Astrocyte (in vitro differentiated cells and primary cell): Measurements from ENCODE around the gene RAC2. TPM values are rescaled to one million over a fixed set of nuclear protein-coding genes. Genes with fewer than 3 reads are reported as not detected.

Experiments used
- DNase-seq: peaks from one replicate; pipeline ENCODE4 v3.0.0-alpha.2; 2010; ENCODE audit warnings: low read depth
- FAIRE-seq: peaks from 2 replicates; lab custom pipeline; 2011; peaks lifted over from hg19 to GRCh38; lab: Jason Lieb, UNC
- H2AFZ ChIP-seq: 2 replicates; pipeline ENCODE4 v1.6.0; 2012; ENCODE audit warnings: low read depth, low read length, inconsistent platforms
- H3K27ac ChIP-seq: 2 replicates; pipeline ENCODE4 v1.5.1; 2011; ENCODE audit warnings: low read depth, low read length, inconsistent platforms
- H3K27me3 ChIP-seq: 2 replicates; pipeline ENCODE4 v1.6.0; 2011; ENCODE audit warnings: low read length, inconsistent platforms; ENCODE audit not compliant: insufficient read depth
- H3K36me3 ChIP-seq: 2 replicates; pipeline ENCODE4 v1.5.1; 2011; ENCODE audit warnings: low read length, inconsistent platforms; ENCODE audit not compliant: insufficient read depth
- H3K4me1 ChIP-seq: 2 replicates; pipeline ENCODE4 v1.5.1; 2011; ENCODE audit warnings: low read length, inconsistent platforms; ENCODE audit not compliant: insufficient read depth
- H3K4me2 ChIP-seq: 2 replicates; pipeline ENCODE4 v1.6.0; 2012; ENCODE audit warnings: low read length, inconsistent platforms
- H3K4me3 ChIP-seq: 2 replicates; pipeline ENCODE4 v1.5.1; 2011; ENCODE audit warnings: low read depth, mild to moderate bottlenecking, low read length, inconsistent platforms; ENCODE audit not compliant: insufficient read depth
- H3K79me2 ChIP-seq: 2 replicates; pipeline ENCODE4 v1.6.0; 2012; ENCODE audit warnings: mild to moderate bottlenecking, low read length, inconsistent platforms; ENCODE audit not compliant: insufficient read depth
- H3K9ac ChIP-seq: 2 replicates; pipeline ENCODE4 v1.6.0; 2012; ENCODE audit warnings: mild to moderate bottlenecking, low read length, inconsistent platforms
- H3K9me3 ChIP-seq: 2 replicates; pipeline ENCODE4 v1.5.1; 2012; ENCODE audit warnings: low read depth, mild to moderate bottlenecking, low read length, inconsistent platforms; ENCODE audit not compliant: insufficient read depth
- H4K20me1 ChIP-seq: 2 replicates; pipeline ENCODE4 v1.6.0; 2012; ENCODE audit warnings: low read length, inconsistent platforms; ENCODE audit not compliant: insufficient read depth
- H3K27ac Mint-ChIP-seq: one replicate; pipeline ENCODE4 v1.8.0; 2021; ENCODE audit warnings: mild to moderate bottlenecking, mixed read lengths; ENCODE audit not compliant: unreplicated experiment
- H3K27me3 Mint-ChIP-seq: one replicate; pipeline ENCODE4 v1.8.0; 2021; ENCODE audit warnings: low read depth, mixed read lengths; ENCODE audit not compliant: unreplicated experiment
- H3K36me3 Mint-ChIP-seq: one replicate; pipeline ENCODE4 v1.8.0; 2021; ENCODE audit warnings: low read depth, mixed read lengths; ENCODE audit not compliant: unreplicated experiment
- H3K4me1 Mint-ChIP-seq: one replicate; pipeline ENCODE4 v1.8.0; 2021; ENCODE audit warnings: low read depth, mixed read lengths; ENCODE audit not compliant: unreplicated experiment
- H3K4me3 Mint-ChIP-seq: one replicate; pipeline ENCODE4 v1.8.0; 2021; ENCODE audit warnings: mild to moderate bottlenecking, moderate library complexity, mixed read lengths; ENCODE audit not compliant: unreplicated experiment
- H3K9me3 Mint-ChIP-seq: one replicate; pipeline ENCODE4 v1.8.0; 2021; ENCODE audit warnings: mild to moderate bottlenecking, mixed read lengths; ENCODE audit not compliant: unreplicated experiment
- CTCF ChIP-seq: IDR thresholded peaks from 2 replicates; pipeline ENCODE4 v1.5.1; 2011; ENCODE audit warnings: low read depth, mild to moderate bottlenecking, inconsistent platforms, low read length, moderate library complexity; ENCODE audit not compliant: insufficient read depth
- EZH2 ChIP-seq: IDR thresholded peaks from 2 replicates; pipeline ENCODE4 v1.6.1; 2012; ENCODE audit warnings: mild to moderate bottlenecking, low read length, inconsistent platforms; ENCODE audit not compliant: insufficient read depth
- total RNA-seq: library from RNA; stranded (reverse); gene quantifications from 2 replicates; pipeline ENCODE4 v1.2.1, GENCODE V29; 2021

Gene RAC2
- total RNA-seq, 1 donor from 2014 or later = 0.61 TPM

GRCh38 chr22:37207981-37208380 is 36.1 kb downstream of the RAC2 start:
- H3K4me3 ChIP-seq = no peak overlapping the region
- no peak overlapping the region for H3K27ac Mint-ChIP-seq
- no peaks in the 10 kb centered on the region for H3K9me3 ChIP-seq
- no peak overlapping the region for H3K9ac ChIP-seq
- FAIRE-seq (no peak), DNase-seq (no peak)
- peaks cover 8% of the 10 kb centered on the region for H3K27me3 ChIP-seq
- TF ChIP-seq EZH2 = no peak
- no peak for TF ChIP-seq CTCF
- H3K4me1 ChIP-seq = no peaks in the 10 kb centered on the region
- no peak overlapping the region for H2AFZ ChIP-seq
- no peak overlapping the region for H3K4me2 ChIP-seq
- H3K9me3 Mint-ChIP-seq = no peaks in the 10 kb centered on the region
- H3K36me3 ChIP-seq = no peaks in the 10 kb centered on the region
- H4K20me1 ChIP-seq = no peaks in the 10 kb centered on the region
- peaks cover 2% of the 10 kb centered on the region for H3K4me1 Mint-ChIP-seq
- H3K27ac ChIP-seq = no peak overlapping the region
- no peaks in the 10 kb centered on the region for H3K79me2 ChIP-seq
- H3K27me3 Mint-ChIP-seq = peaks cover 39% of the 10 kb centered on the region
- no peaks in the 10 kb centered on the region for H3K36me3 Mint-ChIP-seq
- H3K4me3 Mint-ChIP-seq = no peak overlapping the region

- H3K27me3 Mint-ChIP-seq = peaks cover 39% of the 10 kb centered on the region
- H3K27ac Mint-ChIP-seq = no peak overlapping the region
- H3K9me3 ChIP-seq = no peaks in the 10 kb centered on the region
- FAIRE-seq (no peak), DNase-seq (no peak)
- no peaks in the 10 kb centered on the region for H3K36me3 ChIP-seq
- no peaks in the 10 kb centered on the region for H4K20me1 ChIP-seq
- H3K27me3 ChIP-seq = peaks cover 8% of the 10 kb centered on the region
- H2AFZ ChIP-seq = no peak overlapping the region
- no peaks in the 10 kb centered on the region for H3K9me3 Mint-ChIP-seq
- no peak overlapping the region for H3K4me3 Mint-ChIP-seq
- H3K79me2 ChIP-seq = no peaks in the 10 kb centered on the region
- H3K4me1 Mint-ChIP-seq = peaks cover under 1% of the 10 kb centered on the region
- TF ChIP-seq CTCF = no peak
- TF ChIP-seq EZH2 = no peak
- H3K4me2 ChIP-seq = no peak overlapping the region
- H3K9ac ChIP-seq = no peak overlapping the region
- H3K4me1 ChIP-seq = no peaks in the 10 kb centered on the region
- H3K36me3 Mint-ChIP-seq = no peaks in the 10 kb centered on the region
- H3K4me3 ChIP-seq = no peak overlapping the region
- H3K27ac ChIP-seq = no peak overlapping the region
These were observed 36.9 kb downstream of the RAC2 start for GRCh38 chr22:37206841-37207821.
